Measurements from ENCODE around the gene ZER1. TPM values are rescaled to one million over a fixed set of nuclear protein-coding genes. Genes with fewer than 3 reads are reported as not detected.

The ZER1 gene
- total RNA-seq, 1 donor from 2014 or later = 38.0 TPM

GRCh38 chr9:128683340-128684064, 88.2 kb downstream of the ZER1 start:
- H3K36me3 Mint-ChIP-seq (ENCODE audit: unreplicated experiment) = no peaks in the 10 kb centered on the region
- H3K4me1 Mint-ChIP-seq (ENCODE audit: low read depth, unreplicated experiment) = peaks cover 11% of the 10 kb centered on the region
- H3K27me3 Mint-ChIP-seq (ENCODE audit: unreplicated experiment) = peaks cover 9% of the 10 kb centered on the region
- DNase-seq = peak; percentile 32
- TF ChIP-seq CTCF (IDR thresholded peaks at IDR 0.05; ENCODE audit: partially characterized antibody, unreplicated experiment) = no peak
- H3K27ac Mint-ChIP-seq (ENCODE audit: unreplicated experiment) = peak overlapping the region; percentile 74
- H3K4me3 Mint-ChIP-seq (ENCODE audit: unreplicated experiment) = peak overlapping the region; percentile 91
- H3K9me3 Mint-ChIP-seq (ENCODE audit: unreplicated experiment) = peaks cover 9% of the 10 kb centered on the region

Other genes starting within 250 kb of the ZER1 start
- gene SPTAN1, start 219.3 kb downstream of the ZER1 start, total RNA-seq (ENCODE audit: unreplicated experiment) = 750 TPM
- 15.0 TPM for gene DYNC2I2, start 115.1 kb downstream of the ZER1 start, total RNA-seq (ENCODE audit: unreplicated experiment)
- gene SET, start 82.7 kb downstream of the ZER1 start, total RNA-seq (ENCODE audit: unreplicated experiment) = 387 TPM
- 4.3 TPM for gene PKN3, start 69.4 kb downstream of the ZER1 start, total RNA-seq (ENCODE audit: unreplicated experiment)
- 18.2 TPM for gene ZDHHC12, start 47.8 kb downstream of the ZER1 start, total RNA-seq (ENCODE audit: unreplicated experiment)
- 25.6 TPM for gene TBC1D13, start 15.3 kb upstream of the ZER1 start, total RNA-seq (ENCODE audit: unreplicated experiment)
- gene ENDOG, start 46.6 kb upstream of the ZER1 start, total RNA-seq (ENCODE audit: unreplicated experiment) = 35.9 TPM
- gene SPOUT1, start 57.9 kb upstream of the ZER1 start, total RNA-seq (ENCODE audit: unreplicated experiment) = 22.3 TPM
- gene KYAT1, start 110.0 kb upstream of the ZER1 start, total RNA-seq (ENCODE audit: unreplicated experiment) = 19.5 TPM
- 93.0 TPM for gene LRRC8A, start 110.2 kb upstream of the ZER1 start, total RNA-seq (ENCODE audit: unreplicated experiment)
- gene PHYHD1, start 149.1 kb upstream of the ZER1 start, total RNA-seq (ENCODE audit: unreplicated experiment) = 4.4 TPM
- 16.6 TPM for gene DOLK, start 175.7 kb upstream of the ZER1 start, total RNA-seq (ENCODE audit: unreplicated experiment)
- 63.6 TPM for gene NUP188, start 175.8 kb upstream of the ZER1 start, total RNA-seq (ENCODE audit: unreplicated experiment)

All from glutamatergic neuron (in vitro differentiated cells).